Activated naive CD4-positive, alpha-beta T cell treated with anti-CD3 and anti-CD28 coated beads, Interleukin-2, amount 10 ng/mL, durations not matched to agents 7 days and 5 days (primary cell): ENCODE results near the gene TOX2.
A peak's percentile ranks its signal among the peaks of the same experiment; 100 is the strongest.
"Not testable (repeated sequence)": the region's sequence is repeated elsewhere in the genome, so short reads cannot be mapped to it uniquely, and the experiment has no call there.

Experiments used
- CTCF ChIA-PET: fragments of 350-600 bp; sonication (Branson Sonifier 250); formaldehyde crosslinking; loops from one replicate; lab custom pipeline; 2021; ENCODE audit warnings: antibody characterized with exemption; lab: Charles Lee
- DNase-seq: peaks from one replicate; pipeline ENCODE4 v3.0.0-alpha.2; 2020
- H3K27ac Mint-ChIP-seq: one replicate; pipeline ENCODE4 v1.8.0; 2021; ENCODE audit warnings: mild to moderate bottlenecking, moderate library complexity, mixed read lengths
- H3K27me3 Mint-ChIP-seq: one replicate; pipeline ENCODE4 v1.8.0; 2021; ENCODE audit warnings: mild to moderate bottlenecking, mixed read lengths
- H3K36me3 Mint-ChIP-seq: one replicate; pipeline ENCODE4 v1.8.0; 2021; ENCODE audit warnings: mixed read lengths
- H3K4me1 Mint-ChIP-seq: one replicate; pipeline ENCODE4 v1.8.0; 2021; ENCODE audit warnings: mixed read lengths
- H3K4me3 Mint-ChIP-seq: one replicate; pipeline ENCODE4 v1.8.0; 2021; ENCODE audit warnings: mild to moderate bottlenecking, moderate library complexity, mixed read lengths
- H3K9me3 Mint-ChIP-seq: one replicate; pipeline ENCODE4 v1.8.0; 2021; ENCODE audit warnings: mixed read lengths

TOX2 gene

GRCh38 chr20:44035924-44036323 lies 121.3 kb downstream of the TOX2 start:
- CTCF ChIA-PET: no interaction called here
- no peaks in the 10 kb centered on the region for H3K36me3 Mint-ChIP-seq
- peaks cover 85% of the 10 kb centered on the region for H3K27me3 Mint-ChIP-seq
- no peak overlapping the region for H3K27ac Mint-ChIP-seq
- H3K9me3 Mint-ChIP-seq: no peaks in the 10 kb centered on the region
- H3K4me3 Mint-ChIP-seq: no peak overlapping the region
- no peak for DNase-seq
- H3K4me1 Mint-ChIP-seq: peaks cover 34% of the 10 kb centered on the region

DNA sequence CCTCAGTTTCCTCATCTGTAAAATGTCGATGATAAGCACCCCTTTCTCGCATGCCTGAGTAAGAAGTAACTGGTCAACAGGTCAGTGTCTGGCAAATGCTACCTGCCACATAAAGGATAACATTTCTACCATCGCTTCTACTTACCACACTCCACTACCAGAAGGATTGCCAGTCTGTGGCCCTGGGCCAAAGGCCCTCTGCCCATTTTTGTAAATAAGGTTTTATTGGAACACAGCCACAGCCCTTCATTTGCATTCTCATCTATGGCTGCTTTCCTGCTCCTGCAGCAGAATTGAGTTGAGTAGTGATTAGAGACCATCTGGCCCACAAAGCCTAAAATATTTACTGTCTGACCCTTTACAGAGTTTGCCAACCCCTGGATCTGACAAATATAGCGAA lies 121.8 kb downstream of the TOX2 start:
- no peaks in the 10 kb centered on the region for H3K9me3 Mint-ChIP-seq
- no peak overlapping the region for H3K4me3 Mint-ChIP-seq
- H3K36me3 Mint-ChIP-seq: no peaks in the 10 kb centered on the region
- H3K27me3 Mint-ChIP-seq: peaks cover 88% of the 10 kb centered on the region
- CTCF ChIA-PET: no interaction called here
- no peak for DNase-seq
- H3K27ac Mint-ChIP-seq: no peak overlapping the region
- H3K4me1 Mint-ChIP-seq: peaks cover 34% of the 10 kb centered on the region

GRCh38 chr20:44038681-44039123 lies 124.0 kb downstream of the TOX2 start:
- Mint-ChIP-seq H3K27ac (no peak overlapping the region), H3K9me3 (no peaks in the 10 kb centered on the region), H3K4me3 (no peak overlapping the region), H3K36me3 (no peaks in the 10 kb centered on the region), H3K4me1 (peaks cover 17% of the 10 kb centered on the region), H3K27me3 (peaks cover 82% of the 10 kb centered on the region)
- no peak for DNase-seq
- CTCF ChIA-PET: interaction anchor here (0.9 kb wide), 1 partner anchor 10 kb away, joined by 3 read pairs; no protein-coding TSS in a partner anchor

- H3K9me3 Mint-ChIP-seq: no peaks in the 10 kb centered on the region
- H3K4me3 Mint-ChIP-seq: no peak overlapping the region
- H3K4me1 Mint-ChIP-seq: peaks cover 13% of the 10 kb centered on the region
- no peak overlapping the region for H3K27ac Mint-ChIP-seq
- H3K36me3 Mint-ChIP-seq: no peaks in the 10 kb centered on the region
- DNase-seq: no peak
- CTCF ChIA-PET: interaction anchor here (0.9 kb wide), 1 partner anchor 10 kb away, joined by 3 read pairs; no protein-coding TSS in a partner anchor
- peaks cover 78% of the 10 kb centered on the region for H3K27me3 Mint-ChIP-seq
Observed at GRCh38 chr20:44039147-44039546, 124.5 kb downstream of the TOX2 start.

DNA sequence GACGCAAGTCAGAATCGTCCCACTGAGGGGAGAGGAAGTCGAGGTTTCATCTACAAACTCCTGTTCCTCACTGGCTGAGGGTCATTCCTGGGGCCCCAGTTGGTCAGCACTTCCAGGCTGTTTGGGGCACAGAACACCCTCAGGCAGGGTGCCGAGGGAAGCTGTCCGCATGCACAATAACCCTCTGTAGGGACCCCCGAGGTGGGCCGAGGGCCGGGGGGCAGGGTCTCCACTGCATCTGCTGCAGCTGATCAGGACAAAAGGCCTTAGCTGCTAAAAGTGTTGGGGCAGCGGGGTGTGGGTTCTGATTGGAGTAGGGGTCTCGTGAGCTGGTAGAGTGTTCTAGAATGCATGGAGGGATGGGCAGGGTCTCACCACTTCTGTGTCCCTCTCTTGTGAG lies 125.1 kb downstream of the TOX2 start:
- Mint-ChIP-seq H3K36me3 (no peaks in the 10 kb centered on the region), H3K9me3 (no peaks in the 10 kb centered on the region), H3K27ac (no peak overlapping the region), H3K4me1 (peaks cover 8% of the 10 kb centered on the region), H3K4me3 (no peak overlapping the region), H3K27me3 (peaks cover 72% of the 10 kb centered on the region)
- CTCF ChIA-PET: no interaction called here
- no peak for DNase-seq

DNA sequence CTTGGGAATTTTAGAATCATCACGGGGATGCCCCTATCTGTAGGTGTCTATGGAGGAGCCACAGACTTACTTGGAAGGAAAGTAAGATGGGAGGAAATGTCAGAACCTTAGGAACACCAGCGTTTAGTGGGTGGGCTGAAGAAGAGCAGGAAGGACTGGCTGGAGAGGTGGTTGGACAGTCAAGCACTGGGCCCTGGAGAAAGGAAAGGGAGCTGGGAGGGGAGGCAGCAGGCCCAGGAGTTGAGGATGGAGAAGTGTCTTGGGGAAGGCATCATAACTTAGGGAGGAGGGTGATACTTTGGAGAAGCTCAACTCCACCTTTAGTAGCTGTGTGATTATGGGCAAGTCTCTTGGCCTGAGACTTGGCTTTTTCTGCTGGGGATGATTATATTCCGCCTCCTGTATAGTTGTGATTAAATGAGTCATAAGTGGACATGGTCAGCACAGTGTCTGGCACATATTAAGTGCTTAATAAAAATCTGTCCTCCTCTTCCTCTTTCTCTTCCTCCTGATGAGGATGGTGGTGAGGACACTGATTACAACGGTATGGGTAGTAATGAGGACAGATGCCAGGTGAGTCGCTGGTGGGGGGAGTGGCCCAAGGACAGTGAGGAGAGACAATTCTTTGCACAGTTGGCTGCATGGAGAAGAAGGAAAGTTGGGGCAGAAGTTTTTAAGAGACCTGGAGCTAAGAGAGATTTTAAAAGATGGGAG lies 125.7 kb downstream of the TOX2 start:
- Mint-ChIP-seq H3K27ac (no peak overlapping the region), H3K4me1 (peaks cover 2% of the 10 kb centered on the region), H3K36me3 (no peaks in the 10 kb centered on the region), H3K9me3 (no peaks in the 10 kb centered on the region), H3K27me3 (peaks cover 70% of the 10 kb centered on the region), H3K4me3 (no peak overlapping the region)
- no peak for DNase-seq
- CTCF ChIA-PET: no interaction called here

- no peak for DNase-seq
- CTCF ChIA-PET: no interaction called here
- Mint-ChIP-seq H3K4me1 (no peaks in the 10 kb centered on the region), H3K36me3 (no peaks in the 10 kb centered on the region), H3K9me3 (no peaks in the 10 kb centered on the region), H3K27me3 (peaks cover 63% of the 10 kb centered on the region), H3K4me3 (no peak overlapping the region), H3K27ac (no peak overlapping the region)
Observed at GRCh38 chr20:44041001-44041400, 126.3 kb downstream of the TOX2 start.

DNA sequence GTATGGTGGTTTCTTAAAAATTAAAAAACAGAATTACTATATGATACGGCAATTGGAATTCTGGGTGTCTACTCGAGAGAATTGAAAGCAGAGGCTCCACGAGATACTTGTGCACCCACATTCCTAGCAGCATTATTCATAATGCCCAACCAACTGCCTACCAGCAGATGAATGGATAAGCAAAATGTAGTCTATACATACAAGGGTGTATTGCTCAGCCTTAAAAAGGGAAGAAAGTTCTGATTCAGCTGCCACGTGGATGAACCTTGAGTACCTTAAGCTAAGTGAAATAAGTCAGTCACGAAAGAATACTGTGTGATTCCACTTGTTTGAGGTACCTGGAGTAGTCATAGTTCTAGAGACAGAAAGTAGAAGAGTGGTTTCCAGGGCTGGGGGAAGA lies 130.1 kb downstream of the TOX2 start:
- DNase-seq, H3K4me3 Mint-ChIP-seq, H3K9me3 Mint-ChIP-seq, CTCF ChIA-PET, H3K36me3 Mint-ChIP-seq, H3K27ac Mint-ChIP-seq, H3K4me1 Mint-ChIP-seq: not testable (repeated sequence)
- H3K27me3 Mint-ChIP-seq: peaks cover 27% of the 10 kb centered on the region

DNA sequence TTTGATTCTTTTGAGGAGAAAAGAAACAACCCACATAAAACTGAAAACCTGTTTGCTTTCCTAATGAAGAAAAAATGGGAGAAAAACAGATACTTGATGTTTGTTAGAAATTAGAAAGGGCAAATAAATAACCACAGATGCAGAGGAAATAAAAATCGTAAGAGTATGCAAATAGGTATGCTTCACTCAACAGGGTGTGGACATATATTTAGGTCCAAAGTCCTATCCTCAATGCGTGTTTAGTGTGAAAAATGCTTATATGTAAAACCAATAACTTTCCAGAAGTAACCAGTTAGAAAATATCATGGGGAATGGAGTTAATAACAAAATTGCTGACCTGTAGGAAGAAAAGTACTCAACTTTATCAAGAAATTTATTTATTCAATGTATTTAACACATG lies 135.7 kb downstream of the TOX2 start:
- no peak for DNase-seq
- Mint-ChIP-seq H3K4me1 (no peaks in the 10 kb centered on the region), H3K36me3 (no peaks in the 10 kb centered on the region), H3K4me3 (no peak overlapping the region), H3K9me3 (no peaks in the 10 kb centered on the region), H3K27ac (no peak overlapping the region), H3K27me3 (peaks cover 19% of the 10 kb centered on the region)
- CTCF ChIA-PET: no interaction called here

DNA sequence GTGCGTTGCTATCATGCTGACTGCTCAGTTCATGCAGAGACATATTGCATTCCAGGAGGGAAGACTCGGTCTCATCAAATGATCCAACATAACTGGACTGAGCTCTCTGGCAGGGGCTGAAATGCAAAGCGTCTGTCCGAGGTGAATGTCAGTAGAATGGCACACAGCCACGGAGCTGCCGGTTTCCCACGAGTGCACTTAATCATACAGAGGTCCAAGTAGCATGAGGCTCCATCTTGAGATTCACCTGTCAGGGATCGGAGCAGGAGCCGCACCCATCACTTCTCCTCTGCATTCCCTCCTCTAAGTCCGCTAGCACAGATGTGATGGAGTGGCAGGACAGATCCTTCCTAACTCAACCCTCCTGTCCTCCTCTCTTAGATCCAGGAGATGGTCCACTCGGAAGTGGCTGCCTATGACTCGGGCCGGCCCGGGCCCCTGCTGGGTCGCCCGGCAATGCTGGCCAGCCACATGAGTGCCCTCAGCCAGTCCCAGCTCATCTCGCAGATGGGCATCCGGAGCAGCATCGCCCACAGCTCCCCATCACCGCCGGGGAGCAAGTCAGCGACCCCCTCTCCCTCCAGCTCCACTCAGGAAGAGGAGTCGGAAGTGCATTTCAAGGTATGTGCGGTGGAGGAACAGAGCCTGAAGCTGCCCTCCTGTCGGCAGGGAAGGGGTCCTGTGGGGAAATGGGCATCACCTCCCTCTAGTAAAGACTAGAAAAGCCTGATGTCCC lies 136.4 kb downstream of the TOX2 start:
- CTCF ChIA-PET: no interaction called here
- H3K27ac Mint-ChIP-seq: no peak overlapping the region
- no peak overlapping the region for H3K4me3 Mint-ChIP-seq
- H3K4me1 Mint-ChIP-seq: no peaks in the 10 kb centered on the region
- H3K36me3 Mint-ChIP-seq: no peaks in the 10 kb centered on the region
- DNase-seq: peak; percentile 15
- H3K9me3 Mint-ChIP-seq: no peaks in the 10 kb centered on the region
- H3K27me3 Mint-ChIP-seq: peaks cover 26% of the 10 kb centered on the region

DNA sequence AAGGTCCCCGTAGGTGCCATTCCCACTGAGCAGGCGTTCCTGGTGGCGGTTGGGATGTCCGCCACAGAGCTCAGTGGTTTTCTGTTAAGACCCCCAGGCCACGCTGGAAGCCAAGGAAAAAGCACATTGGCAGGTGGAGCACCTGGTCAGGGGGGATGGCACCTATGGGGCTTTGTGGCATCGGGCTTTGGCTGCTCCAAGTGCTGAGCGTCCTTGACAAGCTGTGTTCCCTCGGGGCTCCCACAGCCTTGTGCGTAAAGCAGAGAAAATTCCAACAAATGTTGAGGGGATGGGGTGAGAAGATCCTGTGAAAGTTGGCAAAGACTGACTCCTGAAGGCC lies 137.0 kb downstream of the TOX2 start:
- Mint-ChIP-seq H3K27ac (no peak overlapping the region), H3K9me3 (no peaks in the 10 kb centered on the region), H3K36me3 (no peaks in the 10 kb centered on the region), H3K4me3 (no peak overlapping the region), H3K4me1 (no peaks in the 10 kb centered on the region), H3K27me3 (peaks cover 28% of the 10 kb centered on the region)
- DNase-seq: peak; percentile 6
- CTCF ChIA-PET: no interaction called here

DNA sequence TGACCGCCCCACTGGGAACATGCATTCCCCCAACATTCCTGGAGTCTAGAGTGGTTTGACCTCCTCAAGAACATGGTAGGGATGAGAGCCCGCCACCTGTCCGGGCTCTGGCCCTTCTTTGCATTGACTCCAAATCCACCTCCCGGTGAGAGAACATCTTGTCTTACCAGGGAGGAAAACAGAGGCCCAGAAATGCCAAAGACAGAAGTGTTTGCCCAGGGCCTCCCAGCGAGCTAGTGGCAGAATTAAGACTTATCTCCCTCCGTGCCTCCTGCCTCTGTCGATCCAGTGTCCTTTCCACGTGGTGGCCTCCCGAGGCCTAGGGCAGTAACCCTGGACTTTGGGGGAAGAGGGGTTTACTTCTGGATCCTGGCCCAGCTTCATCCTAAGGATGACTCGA lies 137.5 kb downstream of the TOX2 start:
- CTCF ChIA-PET: no interaction called here
- peak; percentile 14 for DNase-seq
- Mint-ChIP-seq H3K27me3 (peaks cover 28% of the 10 kb centered on the region), H3K4me3 (no peak overlapping the region), H3K36me3 (no peaks in the 10 kb centered on the region), H3K27ac (no peak overlapping the region), H3K9me3 (no peaks in the 10 kb centered on the region), H3K4me1 (no peaks in the 10 kb centered on the region)

DNA sequence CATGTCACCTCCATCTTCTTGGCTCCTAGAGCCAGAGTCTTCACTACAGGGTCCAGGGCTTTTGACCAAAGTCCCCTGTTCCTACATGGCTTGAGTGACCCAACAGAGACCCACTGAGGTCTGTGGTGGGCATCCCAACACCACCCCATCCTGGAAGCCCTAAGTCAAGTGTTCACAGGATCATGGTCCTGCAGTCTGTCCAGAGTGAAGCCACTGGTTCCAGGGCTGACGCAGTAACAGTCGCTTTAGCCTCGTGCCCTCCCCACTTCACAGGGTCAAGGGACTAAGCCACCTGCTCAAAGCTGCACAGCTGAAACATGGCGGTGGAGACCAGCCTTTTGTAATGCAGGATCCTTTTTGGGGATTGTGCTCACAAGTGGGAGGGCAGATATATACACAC lies 138.4 kb downstream of the TOX2 start:
- CTCF ChIA-PET: no interaction called here
- Mint-ChIP-seq H3K27ac (no peak overlapping the region), H3K9me3 (peaks cover 3% of the 10 kb centered on the region), H3K36me3 (peaks cover 3% of the 10 kb centered on the region), H3K4me1 (no peaks in the 10 kb centered on the region), H3K4me3 (no peak overlapping the region), H3K27me3 (peaks cover 33% of the 10 kb centered on the region)
- peak; percentile 19 for DNase-seq

DNA sequence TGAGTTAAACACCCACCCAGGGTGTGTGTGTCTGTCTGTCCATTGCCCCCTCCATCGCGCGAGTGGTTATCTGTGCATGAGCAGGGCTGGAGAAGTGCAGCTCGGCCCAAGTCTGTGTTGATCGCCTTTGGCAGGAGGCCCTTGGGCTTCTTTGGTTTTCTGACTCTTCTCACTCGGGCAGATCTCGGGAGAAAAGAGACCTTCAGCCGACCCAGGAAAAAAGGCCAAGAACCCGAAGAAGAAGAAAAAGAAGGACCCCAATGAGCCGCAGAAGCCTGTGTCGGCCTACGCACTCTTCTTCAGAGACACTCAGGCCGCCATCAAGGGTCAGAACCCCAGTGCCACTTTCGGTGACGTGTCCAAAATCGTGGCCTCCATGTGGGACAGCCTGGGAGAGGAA lies 139.5 kb downstream of the TOX2 start:
- Mint-ChIP-seq H3K9me3 (peaks cover 3% of the 10 kb centered on the region), H3K27ac (no peak overlapping the region), H3K27me3 (peaks cover 41% of the 10 kb centered on the region), H3K36me3 (peaks cover 6% of the 10 kb centered on the region), H3K4me3 (no peak overlapping the region), H3K4me1 (no peaks in the 10 kb centered on the region)
- no peak for DNase-seq
- CTCF ChIA-PET: no interaction called here

- CTCF ChIA-PET: interaction anchor here (4.4 kb wide), 1 partner anchor 24 kb away, joined by 66 read pairs; no protein-coding TSS in a partner anchor
- Mint-ChIP-seq H3K4me1 (no peaks in the 10 kb centered on the region), H3K4me3 (no peak overlapping the region), H3K27ac (no peak overlapping the region), H3K9me3 (peaks cover 3% of the 10 kb centered on the region), H3K36me3 (peaks cover 8% of the 10 kb centered on the region), H3K27me3 (peaks cover 43% of the 10 kb centered on the region)
- DNase-seq: no peak
Observed at GRCh38 chr20:44054849-44055248, 140.2 kb downstream of the TOX2 start.
